Fibroblast of skin of left biceps (primary cell): ENCODE data around the gene FAM210A.
"Not testable (repeated sequence)": the region's sequence is repeated elsewhere in the genome, so short reads cannot be mapped to it uniquely, and the experiment has no call there.

Experiments used
- DNase-seq, 2 experiments: peaks; one replicate each; pipeline ENCODE4 v3.0.0-alpha.2; 2013; ENCODE audit warnings: low read depth in 2 of 2

The FAM210A gene

GRCh38 chr18:13703899-13704298, 22.5 kb downstream of the FAM210A start:
- DNase-seq = no peak

DNA sequence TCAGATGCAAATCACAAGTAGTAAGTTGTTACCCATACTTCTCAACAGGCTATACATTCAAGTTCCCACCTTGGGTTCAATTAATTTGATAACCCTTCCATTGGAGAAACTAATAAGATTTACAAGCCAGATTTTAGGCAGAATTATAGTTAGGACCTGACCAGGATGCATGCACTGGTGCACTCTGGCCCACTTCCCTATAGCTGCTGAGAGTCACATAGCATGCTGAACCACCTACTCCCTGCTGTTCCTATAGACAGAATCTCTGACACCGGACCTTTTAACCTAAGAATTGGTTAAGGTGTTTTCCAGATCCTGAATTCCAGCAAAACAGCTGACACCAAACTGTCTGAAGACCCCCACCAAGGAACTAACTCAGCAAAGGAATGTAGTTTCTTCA, 26.2 kb downstream of the FAM210A start:
- no peak for DNase-seq

DNA sequence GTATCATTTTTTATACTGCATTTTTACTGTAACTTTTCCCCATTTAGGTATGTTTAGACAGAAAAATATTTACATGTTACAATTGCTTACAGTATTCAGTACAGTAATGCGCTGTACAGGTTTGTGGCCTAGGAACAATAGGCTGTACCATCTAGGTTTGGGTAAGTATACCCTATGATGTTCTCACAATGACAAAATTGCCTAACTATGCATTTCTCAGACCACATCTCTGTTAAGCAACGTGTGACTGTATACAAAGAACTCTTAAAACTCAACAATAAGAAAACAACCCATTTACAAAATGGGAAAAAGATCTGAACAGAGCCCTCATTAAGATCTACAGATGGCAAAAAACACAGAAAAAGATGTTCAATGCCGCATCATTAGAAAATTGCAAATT, 29.4 kb downstream of the FAM210A start:
- DNase-seq = no peak

GRCh38 chr18:13695337-13695736, 31.0 kb downstream of the FAM210A start:
- not testable (repeated sequence) for DNase-seq

DNA sequence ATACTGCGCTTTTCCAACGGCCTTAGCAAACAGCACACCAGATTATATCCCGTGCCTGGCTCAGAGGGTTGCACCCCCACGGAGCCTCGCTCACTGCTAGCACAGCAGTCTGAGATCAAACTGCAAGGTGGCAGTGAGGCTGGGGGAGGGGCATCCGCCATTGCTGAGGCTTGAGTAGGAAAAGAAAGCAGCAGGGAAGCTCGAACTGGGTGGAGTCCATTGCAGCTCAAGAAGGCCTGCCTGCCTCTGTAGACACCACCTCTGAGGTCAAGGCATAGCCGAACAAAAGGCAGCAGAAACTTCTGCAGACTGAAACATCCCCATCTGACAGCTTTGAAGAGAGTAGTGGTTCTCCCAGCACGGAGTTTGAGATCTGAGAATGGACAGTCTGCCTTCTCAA, 36.3 kb downstream of the FAM210A start:
- not testable (repeated sequence) for DNase-seq

DNA sequence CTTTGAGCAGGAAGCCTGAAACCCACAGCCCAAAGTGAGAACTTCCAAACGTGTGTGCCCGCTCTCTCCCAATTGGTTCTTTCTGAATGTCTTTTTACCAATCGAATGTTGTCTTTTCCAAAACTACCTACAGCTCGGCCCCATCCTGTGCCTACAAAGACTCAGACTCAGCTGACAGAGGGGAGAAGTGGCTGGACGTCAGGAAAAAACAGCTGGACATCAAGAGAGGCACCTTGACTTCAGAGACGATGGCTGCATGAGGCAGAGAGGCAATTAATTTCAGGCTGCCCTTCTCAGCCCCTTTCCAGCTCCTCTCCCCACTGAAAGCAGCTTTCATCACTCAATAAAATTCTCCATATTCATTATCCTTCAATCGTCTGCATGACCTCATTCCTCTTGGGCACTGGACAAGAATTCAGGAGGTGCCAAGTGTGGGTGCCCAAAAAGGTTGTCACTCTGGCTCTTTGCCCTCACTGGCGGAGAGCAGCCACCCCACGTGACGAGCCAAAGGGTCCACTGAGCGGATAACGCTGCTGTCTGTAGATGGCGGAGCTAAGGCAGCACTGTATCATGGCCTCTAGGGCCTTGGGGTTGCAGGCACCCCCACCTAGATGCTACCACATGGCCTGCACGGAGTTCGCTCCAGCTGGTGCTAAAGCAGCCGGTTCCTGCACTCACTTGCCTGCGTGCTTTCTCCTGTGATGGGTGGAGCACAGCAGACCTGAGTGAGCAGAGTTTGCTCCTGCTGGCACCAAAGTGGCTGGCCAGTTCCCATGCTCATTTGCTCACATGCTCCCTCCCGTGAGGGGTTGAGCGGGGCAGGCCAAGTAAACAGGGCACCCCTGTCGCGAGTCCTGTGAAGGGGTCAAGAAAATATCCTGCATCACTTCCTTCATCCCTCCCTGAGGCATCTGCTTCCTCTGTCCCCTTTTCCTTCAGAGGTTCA, 37.9 kb downstream of the FAM210A start:
- DNase-seq = no peak

GRCh38 chr18:13684546-13684945, 41.8 kb downstream of the FAM210A start:
- no peak for DNase-seq

GRCh38 chr18:13681701-13682100, 44.7 kb downstream of the FAM210A start:
- no peak for DNase-seq

GRCh38 chr18:13680612-13681011, 45.7 kb downstream of the FAM210A start:
- no peak for DNase-seq

- not testable (repeated sequence) for DNase-seq
These were observed 49.0 kb downstream of the FAM210A start for GRCh38 chr18:13677350-13677749.

DNA sequence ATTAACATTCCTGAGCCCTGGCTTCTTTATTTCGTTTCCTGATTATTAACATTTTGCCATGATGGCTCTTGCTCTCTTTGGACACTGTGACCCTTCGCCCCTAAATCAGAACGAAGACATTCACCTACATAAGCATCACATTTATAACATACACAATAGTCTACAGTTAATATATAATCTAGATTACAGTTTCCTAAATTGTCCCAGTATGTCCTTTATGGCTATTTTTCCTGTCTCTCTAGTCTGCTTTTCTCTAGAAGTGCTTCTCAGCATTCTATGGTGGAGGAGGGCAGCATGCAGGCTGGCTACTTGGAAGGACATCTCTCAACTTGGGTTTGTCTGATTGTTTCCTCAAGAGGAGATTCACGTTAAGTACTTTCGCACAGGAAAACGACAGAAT, 49.9 kb downstream of the FAM210A start:
- no peak for DNase-seq

DNA sequence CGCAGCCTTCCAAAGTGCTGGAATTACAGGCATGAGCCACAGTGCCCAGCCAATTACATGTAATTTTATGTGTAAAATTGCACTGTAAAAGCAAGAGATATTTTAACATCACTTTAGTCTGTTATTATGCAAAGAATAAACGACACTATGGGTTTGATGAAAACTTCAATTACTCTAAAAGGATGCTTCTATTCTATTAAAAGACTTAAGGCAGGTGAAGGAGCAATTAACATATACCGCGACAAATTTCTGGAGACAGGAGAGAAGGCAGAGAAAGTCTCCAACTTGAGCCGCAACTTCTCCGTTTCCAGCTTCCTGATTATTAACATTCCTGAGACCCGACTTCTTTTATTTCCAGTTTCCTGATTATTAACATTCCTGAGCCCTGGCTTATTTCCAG, 53.7 kb downstream of the FAM210A start:
- DNase-seq = no peak

DNA sequence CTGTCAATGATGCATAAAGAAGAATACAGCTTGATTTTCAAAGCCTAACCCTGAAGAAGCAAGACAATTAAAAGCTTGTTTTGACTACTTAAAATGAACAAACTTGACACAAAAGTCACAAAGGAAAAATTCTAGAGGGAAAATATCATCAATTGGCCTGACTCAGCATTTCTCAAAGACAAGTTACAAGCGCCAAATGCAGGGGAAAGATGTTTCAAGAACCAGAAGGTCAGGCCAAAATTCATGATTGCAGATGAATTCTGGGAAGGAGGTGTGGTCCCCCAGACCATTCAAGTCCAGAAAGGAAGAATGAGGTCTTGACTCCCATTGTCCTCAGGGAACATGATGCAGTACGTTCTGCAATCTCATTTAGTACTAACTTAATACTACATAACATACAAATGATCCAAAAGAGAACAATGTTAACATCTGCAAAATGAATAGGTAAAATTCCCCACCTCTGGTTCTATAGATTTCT, 64.5 kb downstream of the FAM210A start:
- no peak for DNase-seq

GRCh38 chr18:13661051-13661778, 65.1 kb downstream of the FAM210A start:
- no peak for DNase-seq

DNA sequence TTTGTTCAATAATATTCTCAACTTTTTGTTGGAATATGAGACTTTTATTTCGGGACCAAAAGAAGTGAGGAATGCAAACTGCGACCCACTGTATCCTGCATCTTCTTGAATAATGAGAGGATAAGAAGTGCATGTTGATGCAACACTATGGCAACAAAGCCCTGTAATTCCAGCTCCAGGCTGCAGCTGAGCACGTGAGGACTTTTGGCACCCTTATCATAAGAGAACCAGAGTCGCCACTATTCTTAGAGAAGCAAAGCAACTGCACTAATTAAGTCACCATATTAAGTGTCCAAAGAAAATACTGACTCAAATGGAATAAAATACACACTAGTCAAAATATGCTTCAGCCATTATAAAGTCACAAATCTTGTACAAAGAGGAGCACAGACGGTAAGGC, 65.8 kb downstream of the FAM210A start:
- no peak for DNase-seq

GRCh38 chr18:13658436-13659204, 67.7 kb downstream of the FAM210A start:
- no peak for DNase-seq

GRCh38 chr18:13657974-13658373, 68.4 kb downstream of the FAM210A start:
- DNase-seq = no peak

DNA sequence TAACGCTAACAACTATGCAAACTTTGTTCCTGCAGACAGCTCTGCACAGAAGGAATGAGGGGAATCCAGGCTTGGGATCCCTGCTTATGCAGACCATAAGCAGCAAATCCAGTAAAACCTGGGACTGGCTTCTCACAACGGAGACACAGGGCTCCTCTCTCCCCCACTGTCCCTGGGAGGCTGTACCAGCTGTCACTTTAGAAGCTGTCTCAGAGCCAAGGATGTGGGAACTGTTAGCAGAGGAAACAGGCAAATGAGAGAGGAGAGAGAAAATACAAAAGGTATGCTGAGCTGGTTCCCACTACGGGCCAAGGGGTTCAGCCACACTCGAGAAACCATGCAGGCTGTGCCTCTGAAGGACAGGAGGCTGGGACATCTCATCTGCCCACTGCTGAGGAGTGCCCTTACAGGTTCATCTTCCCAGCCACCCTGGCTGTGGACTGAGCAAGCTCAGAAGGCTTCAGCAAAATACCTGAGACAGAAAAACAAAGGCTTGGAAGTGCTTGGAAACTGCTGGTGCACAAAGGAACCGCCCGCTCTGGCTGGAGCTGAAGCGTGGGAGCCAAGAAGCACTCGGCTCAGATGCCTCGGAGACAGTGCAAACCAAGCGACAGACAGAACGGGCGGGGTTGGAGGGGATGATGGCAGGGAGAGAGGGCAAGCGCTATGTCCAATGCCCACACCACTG, 72.5 kb downstream of the FAM210A start:
- no peak for DNase-seq

DNA sequence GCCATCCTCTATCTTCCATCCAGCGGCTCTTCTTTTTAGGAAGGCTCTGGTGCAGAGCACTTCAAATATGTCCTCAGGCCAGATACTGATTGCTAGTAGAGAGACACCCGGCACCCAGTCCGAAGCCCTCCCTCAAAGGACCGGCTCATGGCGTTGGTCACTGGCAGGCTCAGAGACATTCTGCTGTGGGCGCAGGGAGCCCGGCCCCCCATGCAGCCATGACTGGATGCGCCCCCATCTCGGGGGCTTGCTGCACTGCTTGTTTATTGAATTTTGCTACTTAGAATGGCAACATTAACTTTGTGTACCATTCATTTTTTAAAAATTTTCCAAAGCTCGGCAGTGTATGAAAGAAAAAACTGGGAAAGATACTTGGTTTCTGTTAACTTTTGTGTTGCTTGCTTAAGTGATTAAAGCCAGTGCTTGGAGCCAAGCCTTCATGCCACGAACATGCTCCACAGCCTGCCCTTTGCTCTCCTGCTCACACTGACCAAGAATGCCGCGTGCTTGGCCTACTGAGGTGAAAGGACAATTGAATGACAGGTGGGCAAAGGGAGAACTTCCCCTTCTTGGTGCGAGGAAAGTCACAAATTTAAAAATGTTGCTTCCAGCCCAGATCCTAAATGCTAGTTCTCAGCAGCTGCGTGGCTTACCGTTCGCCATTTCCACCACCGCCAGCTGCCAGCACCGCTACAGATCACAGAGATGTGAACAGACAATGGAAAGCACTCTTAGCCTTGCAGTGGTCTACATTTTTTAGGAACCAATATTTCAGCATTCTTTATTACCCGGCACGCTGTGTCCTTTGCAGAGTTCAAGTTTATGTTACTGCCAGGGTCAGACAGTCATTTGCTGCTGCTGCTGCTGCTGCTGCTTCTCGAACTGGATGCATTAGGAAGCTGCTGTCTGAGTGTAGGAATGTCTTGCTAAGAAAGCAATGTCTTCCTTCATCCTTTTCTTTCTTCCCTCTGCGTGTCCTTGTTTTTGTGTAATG, 76.7 kb downstream of the FAM210A start:
- DNase-seq = no peak

- no peak for DNase-seq
These were observed 78.6 kb downstream of the FAM210A start for GRCh38 chr18:13647761-13648160.
